Mesodermal cell (in vitro differentiated cells): ENCODE measurements around the gene GALNT4.

ENCODE experiments used
- H3K27ac ChIP-seq: 2 replicates; pipeline ENCODE4 v1.7.0; 2013; ENCODE audit warnings: mild to moderate bottlenecking, low read depth, low read length, moderate library complexity; ENCODE audit not compliant: severe bottlenecking
- H3K36me3 ChIP-seq: 2 replicates; pipeline ENCODE4 v1.7.1; 2013; ENCODE audit warnings: mild to moderate bottlenecking, low read length, moderate library complexity; ENCODE audit not compliant: control insufficient read depth, insufficient read depth
- H3K4me1 ChIP-seq: one replicate; pipeline ENCODE4 v1.7.1; 2013; ENCODE audit warnings: mild to moderate bottlenecking, low read length; ENCODE audit not compliant: insufficient read depth, control insufficient read depth, poor library complexity, severe bottlenecking
- H3K4me3 ChIP-seq: 2 replicates; pipeline ENCODE4 v1.7.0; 2013; ENCODE audit warnings: low read length, control low read depth, mild to moderate bottlenecking; ENCODE audit not compliant: insufficient read depth, poor library complexity, severe bottlenecking; ENCODE audit errors: extremely low read depth
- H3K9me3 ChIP-seq: 2 replicates; pipeline ENCODE4 v1.7.1; 2013; ENCODE audit warnings: mild to moderate bottlenecking, low read length, moderate library complexity; ENCODE audit not compliant: control insufficient read depth
- WGBS, 2 experiments: methylation state at CpG; one replicate each; pipeline ENCODE4 v1.1.5; 2013; ENCODE audit warnings: missing lambda C conversion rate in 2 of 2; ENCODE audit not compliant: insufficient coverage in 2 of 2; 5-methylcytosine and 5-hydroxymethylcytosine counted together

Gene GALNT4

DNA sequence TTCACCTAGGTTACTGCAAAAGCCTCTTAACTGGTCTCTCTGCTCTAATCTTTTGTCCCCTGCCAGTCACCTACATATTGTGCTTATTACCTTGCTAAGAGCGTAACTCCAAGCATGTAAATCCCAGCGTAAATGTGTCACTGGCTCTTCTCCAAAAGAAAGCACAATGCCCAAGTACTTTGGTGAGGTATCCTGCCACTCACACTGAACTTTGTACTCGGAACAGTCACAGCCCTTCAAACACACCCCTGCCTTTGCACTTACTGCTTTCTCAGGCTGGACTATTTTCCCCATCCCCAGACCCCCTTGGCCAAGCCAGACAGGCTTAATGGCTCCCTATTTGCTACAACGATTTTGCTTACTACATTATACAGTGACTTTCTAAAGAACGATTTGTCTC, 31.7 kb downstream of the GALNT4 start:
- 64 to 65% methylated on average over 4 to 5 of the region's 5 CpGs for WGBS, 2 experiments
- H3K4me3 ChIP-seq = no peak overlapping the region

DNA sequence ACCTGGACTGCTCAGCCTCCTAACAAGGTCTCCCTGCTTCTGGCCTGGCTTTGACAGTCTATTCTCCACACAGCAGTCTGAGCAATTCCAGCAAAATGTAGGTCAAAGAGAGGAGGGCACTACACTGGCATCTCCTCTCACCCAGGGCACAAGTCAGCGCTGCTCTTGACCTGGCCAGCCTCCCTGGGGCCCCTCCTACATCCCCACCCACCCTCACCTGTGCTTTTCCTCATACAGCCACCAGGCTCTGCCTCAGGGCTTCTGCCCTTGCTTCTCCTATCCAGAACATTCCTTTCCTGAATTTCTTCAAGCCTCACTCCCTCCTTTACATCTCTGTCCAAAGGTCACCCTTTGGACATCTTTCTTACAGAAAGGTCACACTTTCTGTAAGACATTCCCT, 33.7 kb downstream of the GALNT4 start:
- H3K4me1 ChIP-seq = no peaks in the 10 kb centered on the region
- no peak overlapping the region for H3K4me3 ChIP-seq
- no peaks in the 10 kb centered on the region for H3K9me3 ChIP-seq
- 100% methylated on average over 1 of the region's 1 CpG; no CpG with 5 or more reads in 1 of the 2 experiments for WGBS, 2 experiments
- H3K27ac ChIP-seq = no peak overlapping the region
- H3K36me3 ChIP-seq = peaks cover 30% of the 10 kb centered on the region

More for the DNA sequence above, 31.7 kb downstream of the GALNT4 start:
- H3K4me1 ChIP-seq = no peaks in the 10 kb centered on the region
- H3K27ac ChIP-seq = no peak overlapping the region
- no peaks in the 10 kb centered on the region for H3K9me3 ChIP-seq
- H3K36me3 ChIP-seq = peaks cover 24% of the 10 kb centered on the region

DNA sequence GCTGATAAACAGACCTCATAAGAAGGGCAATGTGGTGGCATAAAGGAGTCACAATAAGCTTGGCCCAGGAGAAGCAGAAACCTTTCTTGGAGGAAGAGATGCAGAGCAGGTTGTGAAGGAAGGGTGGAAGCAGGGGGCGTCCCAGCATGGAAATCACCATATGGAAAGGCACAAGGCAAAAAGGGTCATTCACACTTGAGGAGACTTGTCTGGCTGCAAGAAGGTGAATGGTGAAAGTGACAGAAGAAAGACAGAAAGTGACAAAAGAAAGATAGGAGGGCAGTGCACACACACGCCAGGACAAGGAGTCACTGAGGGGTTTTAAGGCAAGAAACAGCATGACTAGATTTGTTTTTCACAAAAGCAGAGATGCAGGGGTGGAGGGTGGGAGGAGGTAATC, 38.3 kb downstream of the GALNT4 start:
- Histone ChIP-seq H3K9me3 (no peaks in the 10 kb centered on the region), H3K36me3 (peaks cover 20% of the 10 kb centered on the region), H3K4me1 (no peaks in the 10 kb centered on the region), H3K4me3 (no peak overlapping the region), H3K27ac (no peak overlapping the region)
- WGBS, 2 experiments = 67 to 84% methylated on average over 2 of the region's 2 CpGs

DNA sequence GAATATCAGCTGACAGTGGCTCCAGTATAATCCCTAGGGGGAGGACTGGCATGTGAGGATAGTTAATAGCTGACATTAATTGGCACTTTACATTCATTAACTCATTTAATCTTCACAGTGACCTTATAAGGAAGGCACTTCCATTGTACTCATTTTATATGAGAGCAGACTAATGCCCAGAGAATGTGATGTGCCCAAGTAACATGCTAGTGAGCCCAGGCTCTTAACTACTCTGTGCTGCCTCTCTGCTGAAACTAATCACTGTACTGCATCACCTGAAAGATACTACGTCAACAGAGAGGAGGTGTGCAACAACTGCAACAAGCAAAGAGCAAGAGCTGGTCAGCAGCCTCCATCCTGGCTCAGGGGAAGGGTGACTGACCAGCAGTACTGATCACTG, 40.1 kb downstream of the GALNT4 start:
- Histone ChIP-seq H3K27ac (no peak overlapping the region), H3K36me3 (peaks cover 15% of the 10 kb centered on the region), H3K9me3 (no peaks in the 10 kb centered on the region), H3K4me3 (no peak overlapping the region), H3K4me1 (no peaks in the 10 kb centered on the region)
- WGBS, 2 experiments = 80 to 100% methylated on average over 1 of the region's 1 CpG

DNA sequence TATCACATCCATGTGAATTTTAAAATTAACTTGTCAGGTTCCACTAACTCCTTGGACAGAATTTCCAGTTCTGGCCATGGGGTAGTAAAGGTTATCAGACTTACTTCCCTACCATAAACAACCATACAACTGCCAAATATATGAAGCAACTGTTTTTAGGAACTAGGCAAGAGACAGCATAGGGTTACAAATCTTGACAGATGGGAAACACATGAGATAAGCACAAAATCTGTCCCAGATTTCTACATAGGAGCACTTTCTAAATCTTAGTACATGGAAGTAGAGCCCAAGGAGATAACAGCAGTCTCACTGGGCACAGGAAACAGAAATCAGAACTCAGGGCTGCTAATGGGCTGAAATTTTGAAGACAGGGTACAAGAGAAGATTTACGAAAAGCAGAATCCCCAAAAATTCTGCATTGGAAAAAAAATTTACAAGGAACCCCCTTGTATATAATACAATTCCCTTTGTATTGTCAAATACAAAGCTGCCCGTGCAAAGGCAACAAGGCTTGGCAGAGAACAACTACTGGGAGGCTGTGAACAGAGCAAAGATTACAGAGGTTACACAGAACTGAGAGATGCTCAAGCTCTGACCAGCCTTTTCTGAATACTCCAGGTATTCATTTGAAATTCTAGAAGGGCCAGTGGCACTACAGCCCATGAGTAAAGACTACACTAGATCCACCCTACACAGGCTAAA, 43.2 kb downstream of the GALNT4 start:
- Histone ChIP-seq H3K9me3 (no peaks in the 10 kb centered on the region), H3K4me3 (no peak overlapping the region)
- 100% methylated on average over 1 to 2 of the region's 2 CpGs for WGBS, 2 experiments

DNA sequence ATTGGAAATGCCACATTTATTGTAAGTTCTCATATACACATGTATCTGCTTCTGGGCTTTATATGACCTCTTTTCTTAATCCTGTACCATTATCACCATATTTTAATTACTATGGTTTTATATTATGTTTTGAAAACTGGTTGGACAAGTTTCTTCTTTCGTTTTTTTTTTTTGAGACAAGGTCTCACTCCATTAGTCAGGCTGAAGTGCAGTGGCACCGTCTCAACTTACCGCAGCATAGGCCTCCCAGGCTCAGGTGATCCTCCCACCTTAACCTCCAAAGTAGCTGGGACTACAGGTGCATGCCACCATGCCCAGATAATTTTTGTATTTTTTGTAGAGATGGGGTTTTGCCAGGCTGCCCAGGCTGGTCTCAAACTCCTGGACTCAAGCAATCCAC, 44.6 kb downstream of the GALNT4 start:
- Histone ChIP-seq H3K36me3 (no peaks in the 10 kb centered on the region), H3K9me3 (no peaks in the 10 kb centered on the region), H3K27ac (no peak overlapping the region), H3K4me1 (no peaks in the 10 kb centered on the region), H3K4me3 (no peak overlapping the region)
- WGBS, 2 experiments = 100% methylated on average over 1 to 2 of the region's 3 CpGs

More for the DNA sequence above, 43.2 kb downstream of the GALNT4 start:
- no peak overlapping the region for H3K27ac ChIP-seq
- no peaks in the 10 kb centered on the region for H3K36me3 ChIP-seq
- H3K4me1 ChIP-seq = no peaks in the 10 kb centered on the region

DNA sequence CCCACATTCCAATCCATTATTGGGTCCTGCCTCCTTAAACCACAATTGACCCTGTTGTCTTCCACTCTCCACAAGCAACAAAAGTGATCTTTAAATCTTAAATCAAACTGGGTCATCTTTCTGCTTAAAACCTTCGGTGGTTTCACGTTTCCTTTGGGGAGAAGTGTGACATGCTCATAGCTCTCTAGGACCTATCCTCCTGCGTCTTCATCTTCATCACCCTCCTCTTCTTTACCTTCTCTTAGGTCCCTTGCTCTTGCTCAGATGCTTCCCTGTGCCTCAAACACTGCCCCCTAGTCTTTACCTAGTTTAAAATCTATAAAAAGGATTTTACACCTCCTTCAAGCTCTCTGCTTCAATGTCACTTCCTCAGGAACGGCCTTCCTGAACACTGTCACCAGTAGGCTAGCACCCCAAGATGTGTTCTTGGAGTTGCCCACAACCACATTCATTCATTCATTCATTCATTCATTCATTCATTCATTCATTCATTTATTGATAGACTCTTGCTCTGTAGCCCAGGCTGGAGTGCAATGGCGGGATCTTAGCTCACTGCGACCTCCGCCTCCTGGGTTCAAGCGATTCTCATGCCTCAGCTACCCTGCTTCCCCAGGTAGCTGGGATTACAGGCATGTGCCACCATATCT, 46.8 kb downstream of the GALNT4 start:
- H3K36me3 ChIP-seq = no peaks in the 10 kb centered on the region
- no peak overlapping the region for H3K27ac ChIP-seq
- 97% methylated on average over 5 to 7 of the region's 8 CpGs for WGBS, 2 experiments
- no peaks in the 10 kb centered on the region for H3K4me1 ChIP-seq
- H3K9me3 ChIP-seq = no peaks in the 10 kb centered on the region
- no peak overlapping the region for H3K4me3 ChIP-seq

DNA sequence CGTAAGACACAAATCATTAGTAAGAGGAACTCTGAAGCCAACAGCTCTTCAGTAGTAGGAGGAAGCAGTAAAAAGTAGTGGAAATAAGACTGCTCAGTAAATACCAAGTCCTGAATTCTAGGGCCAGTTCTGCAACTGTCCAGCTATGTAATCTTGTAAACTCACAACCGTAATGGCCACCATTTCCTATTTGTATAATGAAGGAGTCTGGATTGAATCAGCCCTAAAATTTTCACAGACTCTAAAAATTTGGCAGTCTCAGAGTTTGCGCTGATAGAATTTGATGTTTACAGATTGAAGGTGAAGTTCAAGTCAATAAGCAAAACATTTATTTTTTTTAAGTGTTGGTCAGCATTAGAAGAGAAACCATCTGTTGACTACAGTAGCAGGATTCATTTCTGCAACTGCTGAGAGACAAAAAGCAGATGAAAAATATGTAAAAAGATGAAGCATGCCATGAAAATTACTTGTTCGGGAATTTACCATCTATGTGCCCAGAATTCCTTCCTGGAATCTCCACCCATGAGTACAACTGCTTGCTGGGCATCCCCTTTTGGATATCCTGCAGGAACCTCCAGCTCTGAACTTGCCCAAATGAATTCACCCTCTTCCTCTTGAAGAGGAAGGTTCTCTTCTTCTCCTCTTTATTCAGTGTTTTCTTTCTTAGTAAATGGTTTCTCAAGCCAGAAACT, 47.5 kb downstream of the GALNT4 start:
- no peak overlapping the region for H3K4me3 ChIP-seq
- no peaks in the 10 kb centered on the region for H3K4me1 ChIP-seq
- H3K27ac ChIP-seq = no peak overlapping the region
- H3K36me3 ChIP-seq = no peaks in the 10 kb centered on the region
- WGBS, 2 experiments = 100% methylated on average over 1 to 3 of the region's 4 CpGs
- H3K9me3 ChIP-seq = no peaks in the 10 kb centered on the region

DNA sequence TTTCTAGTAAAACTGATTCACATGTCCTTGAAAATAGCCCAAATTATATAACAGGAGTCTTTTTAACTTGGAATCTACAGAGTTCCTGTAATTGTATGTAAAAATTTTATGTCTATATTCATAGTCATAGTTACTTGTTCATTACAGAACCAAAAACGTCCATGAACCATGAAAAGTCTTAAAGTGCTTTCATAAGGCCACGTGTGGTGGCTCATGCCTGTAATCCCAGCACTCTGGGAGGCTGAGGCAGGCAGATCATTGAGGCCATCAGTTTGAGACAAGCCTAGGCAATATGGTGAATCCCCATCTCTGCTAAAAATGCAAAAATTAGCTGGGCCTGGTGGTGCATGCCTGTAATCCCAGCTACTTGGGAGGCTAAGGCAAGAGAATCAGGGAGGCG, 48.4 kb downstream of the GALNT4 start:
- 96 to 98% methylated on average over 3 of the region's 3 CpGs for WGBS, 2 experiments
- Histone ChIP-seq H3K27ac (no peak overlapping the region), H3K4me1 (no peaks in the 10 kb centered on the region), H3K4me3 (no peak overlapping the region), H3K36me3 (no peaks in the 10 kb centered on the region), H3K9me3 (no peaks in the 10 kb centered on the region)

DNA sequence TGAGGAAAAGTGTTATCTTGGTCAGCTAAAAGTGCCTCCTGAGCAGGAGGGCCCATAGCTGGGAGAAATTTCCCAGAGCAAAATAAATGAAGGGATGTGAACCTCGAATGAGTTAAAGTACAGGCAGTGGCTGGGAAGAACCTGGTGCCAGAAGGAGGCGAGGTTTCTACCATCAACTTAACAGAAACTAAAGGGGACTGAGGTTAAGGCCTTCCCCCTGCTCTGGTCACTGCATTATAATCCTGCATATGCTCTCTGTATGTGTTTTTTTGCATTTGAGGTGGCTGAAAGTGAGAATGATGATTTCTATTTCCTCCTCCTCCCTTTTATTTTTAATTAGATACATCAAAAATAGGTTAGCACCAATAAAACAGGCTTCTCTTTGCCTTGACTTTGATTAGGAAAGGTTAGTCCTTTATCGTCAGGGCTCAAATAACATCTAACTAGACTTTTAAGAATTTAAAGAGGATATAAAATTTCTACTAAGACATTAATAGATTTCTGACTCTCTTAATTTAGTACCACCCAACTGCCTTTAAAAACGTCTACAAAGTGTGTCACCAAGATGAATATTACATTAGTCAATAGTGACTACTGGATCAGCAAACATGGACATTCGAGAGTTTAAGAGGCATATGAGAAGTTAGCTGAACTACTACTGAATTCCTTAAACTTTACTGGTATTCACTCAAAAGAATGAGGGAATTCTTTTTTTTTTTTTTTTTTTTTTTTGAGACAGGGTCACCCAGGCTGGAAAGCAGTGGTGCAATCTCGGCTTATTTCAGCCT, 49.2 kb downstream of the GALNT4 start:
- H3K27ac ChIP-seq = no peak overlapping the region
- no peaks in the 10 kb centered on the region for H3K9me3 ChIP-seq
- H3K4me3 ChIP-seq = no peak overlapping the region
- no peaks in the 10 kb centered on the region for H3K4me1 ChIP-seq
- WGBS, 2 experiments = 83 to 86% methylated on average over 1 to 2 of the region's 6 CpGs
- H3K36me3 ChIP-seq = no peaks in the 10 kb centered on the region
